ENCODE measurements around the gene PGBD4.

GRCh38 chr15:34101366-34102174 is at the start of gene PGBD4, which contains the start of gene EMC7:
- TF ChIP-seq CTCF (conservative IDR thresholded peaks at IDR 0.05; ENCODE audit: low read length) (no peak), EZH2phosphoT487 (IDR thresholded peaks at IDR 0.05; ENCODE audit: borderline replicate concordance, low read depth, low read length) (no peak)
